ENCODE measurements around the gene HNF1B.

Gene HNF1B

DNA sequence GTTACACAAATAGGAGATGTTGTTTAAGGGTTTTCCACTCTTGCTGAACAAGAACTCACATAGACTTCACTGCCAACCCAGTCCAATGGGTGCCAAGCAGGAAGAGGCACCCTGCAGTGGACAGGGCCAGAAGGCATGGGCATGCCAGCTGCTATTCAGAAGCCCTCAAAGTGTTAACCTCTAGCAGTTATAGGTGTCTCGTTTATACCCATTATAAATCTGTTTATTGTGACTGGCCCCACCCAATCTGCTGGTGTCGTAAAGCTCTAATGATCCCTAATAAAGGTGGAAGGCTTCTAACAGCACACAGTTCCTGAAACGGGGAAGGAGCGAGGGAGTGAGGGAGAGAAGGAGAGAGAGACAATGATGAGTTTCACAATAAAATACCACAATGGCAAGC, 23.9 kb downstream of the HNF1B start:
- CTCF ChIA-PET = no interaction called here
- TF ChIP-seq FOXM1 (IDR thresholded peaks at IDR 0.05; ENCODE audit: borderline replicate concordance) (no peak), SUZ12 (IDR thresholded peaks at IDR 0.05) (no peak), NFRKB (IDR thresholded peaks at IDR 0.05) (no peak), FOXK2 (IDR thresholded peaks at IDR 0.05) (no peak), L3MBTL2 (conservative IDR thresholded peaks at IDR 0.05) (no peak), FOXA1 (IDR thresholded peaks at IDR 0.05) (no peak), TARDBP (IDR thresholded peaks at IDR 0.05) (no peak)
- TF ChIP-seq, protein P1, sequence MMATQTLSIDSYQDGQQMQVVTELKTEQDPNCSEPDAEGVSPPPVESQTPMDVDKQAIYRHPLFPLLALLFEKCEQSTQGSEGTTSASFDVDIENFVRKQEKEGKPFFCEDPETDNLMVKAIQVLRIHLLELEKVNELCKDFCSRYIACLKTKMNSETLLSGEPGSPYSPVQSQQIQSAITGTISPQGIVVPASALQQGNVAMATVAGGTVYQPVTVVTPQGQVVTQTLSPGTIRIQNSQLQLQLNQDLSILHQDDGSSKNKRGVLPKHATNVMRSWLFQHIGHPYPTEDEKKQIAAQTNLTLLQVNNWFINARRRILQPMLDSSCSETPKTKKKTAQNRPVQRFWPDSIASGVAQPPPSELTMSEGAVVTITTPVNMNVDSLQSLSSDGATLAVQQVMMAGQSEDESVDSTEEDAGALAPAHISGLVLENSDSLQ (IDR thresholded peaks at IDR 0.05) = no peak
- POLR2A ChIA-PET = no interaction called here
- no peak for DNase-seq (ENCODE audit: extremely low spot score)

DNA sequence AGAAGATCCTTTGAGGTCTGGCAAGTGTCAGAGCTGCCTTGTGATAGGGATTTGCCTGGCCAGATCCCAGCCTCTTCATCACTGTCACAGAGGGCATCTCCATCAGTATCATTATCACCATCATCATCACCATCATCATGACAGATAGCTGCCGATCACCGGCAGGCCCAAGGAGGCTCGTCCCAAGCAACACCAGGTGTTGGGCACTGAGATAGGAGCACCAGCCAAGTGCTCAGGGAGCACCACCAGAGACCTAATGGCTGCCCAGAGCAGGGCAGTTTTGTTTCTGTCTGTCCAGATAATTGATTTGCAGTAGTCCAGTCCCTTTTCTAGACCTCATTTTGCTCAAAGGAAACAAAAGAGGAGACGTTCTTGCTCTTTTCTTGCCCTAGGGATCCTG, 25.0 kb downstream of the HNF1B start:
- CTCF ChIA-PET = no interaction called here
- TF ChIP-seq, protein P1 (IDR thresholded peaks at IDR 0.05) = no peak
- TF ChIP-seq TARDBP (IDR thresholded peaks at IDR 0.05) = no peak
- no peak for TF ChIP-seq ZNF384 (IDR thresholded peaks at IDR 0.05)
- no peak for TF ChIP-seq BHLHE40 (IDR thresholded peaks at IDR 0.05; ENCODE audit: borderline replicate concordance)
- TF ChIP-seq SP1 (IDR thresholded peaks at IDR 0.05) = no peak
- TF ChIP-seq NFRKB (IDR thresholded peaks at IDR 0.05) = no peak
- TF ChIP-seq HDGF (IDR thresholded peaks at IDR 0.05; ENCODE audit: borderline replicate concordance) = no peak
- no peak for TF ChIP-seq ELF4 (IDR thresholded peaks at IDR 0.05)
- no peak for TF ChIP-seq SUZ12 (IDR thresholded peaks at IDR 0.05)
- no peak for TF ChIP-seq ARNT (IDR thresholded peaks at IDR 0.05)
- no peak for TF ChIP-seq FOXA1 (IDR thresholded peaks at IDR 0.05)
- no peak for TF ChIP-seq L3MBTL2 (conservative IDR thresholded peaks at IDR 0.05)
- no peak for TF ChIP-seq LEF1 (IDR thresholded peaks at IDR 0.05; ENCODE audit: borderline replicate concordance)
- POLR2A ChIA-PET = no interaction called here
- no peak for DNase-seq (ENCODE audit: extremely low spot score)

DNA sequence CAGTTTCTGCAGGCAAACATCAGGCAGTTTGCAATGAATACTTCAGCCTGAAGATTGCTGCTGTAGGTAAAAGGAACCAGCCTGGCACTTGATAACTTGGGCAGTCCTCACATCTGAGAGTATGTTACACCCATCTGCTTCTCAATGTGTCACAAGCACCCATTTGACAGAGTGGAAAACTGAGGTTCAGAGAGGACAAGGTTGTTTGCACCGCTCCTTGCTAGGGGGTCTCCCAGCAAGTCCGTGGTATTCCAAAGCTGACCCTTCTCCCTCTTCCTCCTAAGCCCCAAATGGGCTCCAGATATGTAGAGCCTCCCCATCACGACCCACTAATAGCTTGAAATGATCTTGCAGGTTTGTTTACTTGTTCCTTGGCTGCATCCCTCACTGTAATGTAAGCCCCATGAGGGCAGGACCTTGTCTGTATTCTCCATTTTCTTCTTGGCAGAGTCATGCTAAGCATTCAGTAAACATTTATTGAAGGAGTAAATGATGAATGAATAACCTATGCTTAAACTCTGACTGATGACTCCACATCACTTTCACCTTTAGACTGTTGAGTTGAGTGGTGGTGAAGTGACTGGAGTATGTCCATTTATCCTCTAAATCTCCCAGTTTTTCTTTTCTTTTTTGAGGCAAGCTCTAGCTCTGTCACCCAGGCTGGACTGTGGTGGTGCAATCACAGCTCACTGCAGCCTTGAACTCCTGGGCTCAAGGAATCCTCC, 26.4 kb downstream of the HNF1B start:
- no peak for DNase-seq (ENCODE audit: extremely low spot score)
- TF ChIP-seq, protein P1 (IDR thresholded peaks at IDR 0.05) = no peak
- TF ChIP-seq CTBP1 (IDR thresholded peaks at IDR 0.05; ENCODE audit: borderline replicate concordance) (no peak), SP1 (IDR thresholded peaks at IDR 0.05) (no peak), BHLHE40 (IDR thresholded peaks at IDR 0.05; ENCODE audit: borderline replicate concordance) (no peak), LEF1 (IDR thresholded peaks at IDR 0.05; ENCODE audit: borderline replicate concordance) (no peak), ELF4 (IDR thresholded peaks at IDR 0.05) (no peak)
- CTCF ChIA-PET = no interaction called here
- POLR2A ChIA-PET = no interaction called here

DNA sequence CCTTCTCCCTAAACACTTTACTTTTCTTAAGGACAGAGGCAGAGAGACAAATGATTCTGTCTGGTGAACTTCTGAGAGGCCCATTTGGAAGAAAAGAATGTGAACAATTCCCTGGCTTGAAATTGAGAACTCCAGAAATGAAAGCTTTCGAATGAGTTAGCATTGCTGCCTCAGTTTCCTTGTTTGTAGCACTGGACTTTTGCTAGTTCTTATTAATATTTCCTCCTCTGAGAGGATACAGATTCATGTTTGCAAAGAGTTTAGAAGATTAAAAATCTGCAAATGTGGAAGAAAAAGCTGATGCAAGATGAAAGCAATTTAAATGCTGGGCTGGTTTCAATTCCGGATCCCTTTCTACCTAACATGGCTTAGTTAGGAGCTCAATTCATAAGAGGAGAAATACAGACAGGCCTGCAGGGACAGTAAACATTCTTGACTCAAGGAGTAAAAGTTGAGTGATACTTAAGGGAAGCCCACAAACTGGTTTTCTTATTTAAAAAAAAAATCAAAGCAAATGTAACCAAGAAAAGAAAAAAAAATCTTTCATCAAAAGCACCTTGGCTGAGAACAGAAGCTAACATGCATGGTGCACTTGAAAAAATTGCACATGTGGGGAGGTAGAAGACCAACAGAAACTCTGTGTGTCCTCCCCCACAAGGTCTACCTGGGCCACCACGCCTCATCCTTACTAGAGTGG, 27.1 kb downstream of the HNF1B start:
- POLR2A ChIA-PET = no interaction called here
- no peak for TF ChIP-seq NFRKB (IDR thresholded peaks at IDR 0.05)
- TF ChIP-seq ELF4 (IDR thresholded peaks at IDR 0.05) = no peak
- no peak for TF ChIP-seq TARDBP (IDR thresholded peaks at IDR 0.05)
- TF ChIP-seq LEF1 (IDR thresholded peaks at IDR 0.05; ENCODE audit: borderline replicate concordance) = no peak
- TF ChIP-seq FOXM1 (IDR thresholded peaks at IDR 0.05; ENCODE audit: borderline replicate concordance) = no peak
- no peak for TF ChIP-seq L3MBTL2 (conservative IDR thresholded peaks at IDR 0.05)
- TF ChIP-seq FOXA1 (IDR thresholded peaks at IDR 0.05) = no peak
- TF ChIP-seq FOXK2 (IDR thresholded peaks at IDR 0.05) = no peak
- no peak for TF ChIP-seq ARNT (IDR thresholded peaks at IDR 0.05)
- TF ChIP-seq SP1 (IDR thresholded peaks at IDR 0.05) = no peak
- TF ChIP-seq CTBP1 (IDR thresholded peaks at IDR 0.05; ENCODE audit: borderline replicate concordance) = no peak
- no peak for TF ChIP-seq BHLHE40 (IDR thresholded peaks at IDR 0.05; ENCODE audit: borderline replicate concordance)
- TF ChIP-seq ZNF384 (IDR thresholded peaks at IDR 0.05) = no peak
- TF ChIP-seq SUZ12 (IDR thresholded peaks at IDR 0.05) = no peak
- TF ChIP-seq, protein P1 (IDR thresholded peaks at IDR 0.05) = no peak
- no peak for TF ChIP-seq HDGF (IDR thresholded peaks at IDR 0.05; ENCODE audit: borderline replicate concordance)
- no peak for DNase-seq (ENCODE audit: extremely low spot score)
- CTCF ChIA-PET = no interaction called here

DNA sequence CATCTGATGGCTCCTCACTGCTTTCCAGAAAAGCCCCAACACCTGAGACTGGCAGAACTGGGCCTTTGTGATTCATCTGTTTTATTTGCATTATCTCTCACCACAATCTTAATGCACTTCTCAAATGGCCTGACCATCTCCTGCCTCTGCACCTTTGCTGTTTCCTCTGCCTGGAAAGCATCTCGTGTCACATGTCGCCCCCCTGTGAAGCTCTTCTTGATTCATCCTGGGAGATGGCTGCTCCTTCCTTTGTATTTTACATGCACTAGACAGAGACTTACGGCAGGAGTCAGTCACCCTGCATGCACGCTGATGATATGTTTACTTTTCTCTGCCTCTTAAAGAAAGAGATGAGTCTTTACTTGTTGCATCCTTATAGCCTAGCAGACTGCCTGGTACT, 30.0 kb downstream of the HNF1B start:
- ChIA-PET POLR2A (no interaction called here), CTCF (no interaction called here)
- no peak for DNase-seq (ENCODE audit: extremely low spot score)
- TF ChIP-seq HDGF (IDR thresholded peaks at IDR 0.05; ENCODE audit: borderline replicate concordance) (no peak), TARDBP (IDR thresholded peaks at IDR 0.05) (no peak), FOXM1 (IDR thresholded peaks at IDR 0.05; ENCODE audit: borderline replicate concordance) (no peak), CTBP1 (IDR thresholded peaks at IDR 0.05; ENCODE audit: borderline replicate concordance) (no peak), ARNT (IDR thresholded peaks at IDR 0.05) (no peak), ELF4 (IDR thresholded peaks at IDR 0.05) (no peak), ZNF384 (IDR thresholded peaks at IDR 0.05) (no peak), SUZ12 (IDR thresholded peaks at IDR 0.05) (no peak), LEF1 (IDR thresholded peaks at IDR 0.05; ENCODE audit: borderline replicate concordance) (no peak), NFRKB (IDR thresholded peaks at IDR 0.05) (no peak)
- TF ChIP-seq, protein P1 (IDR thresholded peaks at IDR 0.05) = no peak

Measured in HEK293T (cell line).